Measurements from ENCODE around the gene KCTD19.
"Not testable (repeated sequence)": the region's sequence is repeated elsewhere in the genome, so short reads cannot be mapped to it uniquely, and the experiment has no call there.

The KCTD19 gene

GRCh38 chr16:67364600-67365235 lies 38.2 kb upstream of the KCTD19 start:
- ATAC-seq = no peak
- TF ChIP-seq TCF4 (CRISPR knock-in tag; IDR thresholded peaks at IDR 0.05; ENCODE audit: borderline replicate concordance) (no peak), ZC3H10 (CRISPR knock-in tag; IDR thresholded peaks at IDR 0.05) (no peak), CSDC2 (CRISPR knock-in tag; IDR thresholded peaks at IDR 0.05) (no peak), ARNTL (CRISPR knock-in tag; IDR thresholded peaks at IDR 0.05; ENCODE audit: borderline replicate concordance, low read depth) (no peak), OSR1 (CRISPR knock-in tag; IDR thresholded peaks at IDR 0.05) (no peak)
- TF ChIP-seq, protein P1, sequence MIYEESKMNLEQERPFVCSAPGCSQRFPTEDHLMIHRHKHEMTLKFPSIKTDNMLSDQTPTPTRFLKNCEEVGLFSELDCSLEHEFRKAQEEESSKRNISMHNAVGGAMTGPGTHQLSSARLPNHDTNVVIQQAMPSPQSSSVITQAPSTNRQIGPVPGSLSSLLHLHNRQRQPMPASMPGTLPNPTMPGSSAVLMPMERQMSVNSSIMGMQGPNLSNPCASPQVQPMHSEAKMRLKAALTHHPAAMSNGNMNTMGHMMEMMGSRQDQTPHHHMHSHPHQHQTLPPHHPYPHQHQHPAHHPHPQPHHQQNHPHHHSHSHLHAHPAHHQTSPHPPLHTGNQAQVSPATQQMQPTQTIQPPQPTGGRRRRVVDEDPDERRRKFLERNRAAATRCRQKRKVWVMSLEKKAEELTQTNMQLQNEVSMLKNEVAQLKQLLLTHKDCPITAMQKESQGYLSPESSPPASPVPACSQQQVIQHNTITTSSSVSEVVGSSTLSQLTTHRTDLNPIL (CRISPR knock-in tag; IDR thresholded peaks at IDR 0.05; ENCODE audit: low read depth) = no peak

DNA sequence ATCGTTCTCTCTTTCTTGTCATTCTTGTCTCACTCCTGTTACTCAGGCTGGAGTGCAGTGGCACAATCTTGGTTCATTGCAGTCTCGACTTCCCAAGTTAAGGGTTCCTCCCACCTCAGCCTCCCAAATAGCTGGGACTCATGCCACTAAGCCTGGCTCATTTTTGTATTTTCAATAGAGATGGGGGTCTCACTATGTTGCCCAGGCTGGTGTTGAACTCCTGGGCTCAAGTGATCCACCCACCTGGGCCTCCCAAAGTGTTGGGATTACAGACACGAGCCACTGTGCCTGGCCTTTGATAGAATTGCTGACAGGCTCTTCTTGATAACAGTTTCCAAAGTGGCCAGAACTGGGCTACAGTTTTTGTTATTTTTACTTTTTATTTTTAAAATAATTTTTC lies 34.5 kb upstream of the KCTD19 start:
- no peak for TF ChIP-seq TSHZ2 (CRISPR knock-in tag; IDR thresholded peaks at IDR 0.05)
- TF ChIP-seq SNAI2 (CRISPR knock-in tag; IDR thresholded peaks at IDR 0.05) = no peak
- no peak for ATAC-seq

DNA sequence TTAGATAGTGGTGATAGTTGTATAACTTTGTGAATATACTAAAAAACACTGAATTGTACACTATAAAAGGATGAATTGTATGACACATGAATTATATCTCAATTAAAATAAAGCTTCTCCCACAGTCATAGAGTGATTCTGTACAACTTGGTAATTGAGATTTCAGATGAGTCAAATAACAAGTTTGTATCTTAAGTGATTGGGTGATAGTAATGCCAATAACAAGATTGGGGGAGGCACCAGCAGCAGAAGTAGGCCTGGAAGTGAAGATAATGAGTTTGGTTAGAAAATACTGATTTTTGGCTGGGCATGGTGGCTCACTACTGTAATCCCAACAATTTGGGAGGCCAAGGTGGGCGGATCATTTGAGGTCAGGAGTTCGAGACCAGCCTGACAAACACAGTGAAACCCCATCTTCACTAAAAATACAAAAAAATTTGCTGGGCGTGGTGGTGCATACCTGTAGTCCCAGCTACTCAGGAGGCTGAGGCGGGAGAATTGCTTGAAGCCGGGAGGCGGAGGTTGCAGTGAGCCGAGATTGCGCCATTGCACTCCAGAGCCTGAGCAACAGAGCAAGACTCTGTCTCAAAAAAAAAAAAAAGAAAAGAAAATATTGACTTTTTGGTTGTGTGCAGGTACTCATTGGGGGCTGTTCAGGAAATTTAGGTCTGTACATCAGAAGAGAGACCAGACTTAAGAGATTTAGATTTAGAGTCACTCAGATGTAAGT lies 33.2 kb upstream of the KCTD19 start:
- not testable (repeated sequence) for ATAC-seq

- ATAC-seq = no peak
- TF ChIP-seq PATZ1 (CRISPR knock-in tag; IDR thresholded peaks at IDR 0.05; ENCODE audit: borderline replicate concordance) (no peak), ZNF8 (CRISPR knock-in tag; IDR thresholded peaks at IDR 0.05) (no peak), OSR1 (CRISPR knock-in tag; IDR thresholded peaks at IDR 0.05) (no peak), CSDC2 (CRISPR knock-in tag; IDR thresholded peaks at IDR 0.05) (no peak), TOX (CRISPR knock-in tag; IDR thresholded peaks at IDR 0.05; ENCODE audit: borderline replicate concordance) (no peak), ZC3H10 (CRISPR knock-in tag; IDR thresholded peaks at IDR 0.05) (no peak)
Observed at GRCh38 chr16:67357561-67357960, 31.0 kb upstream of the KCTD19 start.

GRCh38 chr16:67356396-67356795 lies 29.9 kb upstream of the KCTD19 start:
- ATAC-seq = no peak
- TF ChIP-seq RARB (CRISPR knock-in tag; IDR thresholded peaks at IDR 0.05) (no peak), CSRNP3 (CRISPR knock-in tag; IDR thresholded peaks at IDR 0.05) (no peak), ESRRG (CRISPR knock-in tag; IDR thresholded peaks at IDR 0.05) (no peak), TOX (CRISPR knock-in tag; IDR thresholded peaks at IDR 0.05; ENCODE audit: borderline replicate concordance) (no peak), TCF4 (CRISPR knock-in tag; IDR thresholded peaks at IDR 0.05; ENCODE audit: borderline replicate concordance) (no peak), OSR1 (CRISPR knock-in tag; IDR thresholded peaks at IDR 0.05) (no peak), ISL1 (CRISPR knock-in tag; IDR thresholded peaks at IDR 0.05) (no peak), PATZ1 (CRISPR knock-in tag; IDR thresholded peaks at IDR 0.05; ENCODE audit: borderline replicate concordance) (no peak), ARNTL (CRISPR knock-in tag; IDR thresholded peaks at IDR 0.05; ENCODE audit: borderline replicate concordance, low read depth) (no peak), ZNF8 (CRISPR knock-in tag; IDR thresholded peaks at IDR 0.05) (no peak), ZNF70 (CRISPR knock-in tag; IDR thresholded peaks at IDR 0.05) (no peak), SNAI2 (CRISPR knock-in tag; IDR thresholded peaks at IDR 0.05) (no peak), ZC3H10 (CRISPR knock-in tag; IDR thresholded peaks at IDR 0.05) (no peak), BACH2 (CRISPR knock-in tag; IDR thresholded peaks at IDR 0.05; ENCODE audit: borderline replicate concordance) (no peak), PPARA (CRISPR knock-in tag; IDR thresholded peaks at IDR 0.05; ENCODE audit: borderline replicate concordance) (no peak), ZFP3 (CRISPR knock-in tag; IDR thresholded peaks at IDR 0.05) (no peak)

DNA sequence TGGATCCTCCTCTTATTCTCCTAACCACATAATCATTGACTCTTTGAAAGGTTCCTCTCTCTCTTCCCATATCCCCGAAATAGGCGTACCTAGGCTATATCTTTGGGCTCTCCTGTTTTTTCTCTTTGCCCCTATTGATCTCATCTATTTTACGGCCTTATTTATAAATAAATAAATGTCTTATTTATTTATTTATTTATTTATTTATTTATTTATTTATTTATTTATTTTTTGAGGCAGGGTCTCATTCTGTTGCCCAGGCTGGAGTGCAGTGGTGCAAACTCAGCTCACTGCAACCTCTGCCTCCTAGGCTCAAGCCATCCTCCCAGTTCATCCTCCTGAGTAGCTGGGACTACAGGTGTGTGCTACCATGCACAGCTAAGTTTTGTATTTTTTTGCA lies 25.9 kb upstream of the KCTD19 start:
- ATAC-seq = not testable (repeated sequence)

Measured in SK-N-SH treated with all-trans-retinoic acid at 6 μM for 48 hours (cell line).